Hepatocyte (in vitro differentiated cells): ENCODE measurements around the gene IKZF3. TPM values are rescaled to one million over a fixed set of nuclear protein-coding genes. Genes with fewer than 3 reads are reported as not detected.

Source experiments
- DNase-seq: peaks from one replicate; pipeline ENCODE4 v3.0.0-alpha.2; 2016; ENCODE audit warnings: low spot score
- H2AFZ ChIP-seq: fragments of 200-600 bp; sonication (generic); 2 replicates; pipeline ENCODE4 v1.6.0; 2016; ENCODE audit warnings: antibody characterized with exemption, mild to moderate bottlenecking
- H3K27ac ChIP-seq: fragments of 200-600 bp; sonication (generic); 2 replicates; pipeline ENCODE4 v1.5.1; 2016; ENCODE audit warnings: mild to moderate bottlenecking
- H3K27me3 ChIP-seq: fragments of 200-600 bp; sonication (generic); 2 replicates; pipeline ENCODE4 v1.6.1; 2016
- H3K36me3 ChIP-seq: fragments of 200-600 bp; sonication (generic); replicated peaks from 2 replicates; pipeline ENCODE4 v1.5.1; 2016; ENCODE audit warnings: low read depth; ENCODE audit not compliant: insufficient read depth
- H3K4me1 ChIP-seq: fragments of 200-600 bp; sonication (generic); 2 replicates; pipeline ENCODE4 v1.5.1; 2016; ENCODE audit warnings: mild to moderate bottlenecking, moderate library complexity; ENCODE audit not compliant: insufficient read depth
- H3K4me2 ChIP-seq: fragments of 200-600 bp; sonication (generic); 2 replicates; pipeline ENCODE4 v1.6.0; 2016
- H3K4me3 ChIP-seq: fragments of 200-600 bp; sonication (generic); 2 replicates; pipeline ENCODE4 v1.5.1; 2016; ENCODE audit warnings: mild to moderate bottlenecking
- H3K79me2 ChIP-seq: fragments of 200-600 bp; sonication (generic); 2 replicates; pipeline ENCODE4 v1.6.0; 2017; ENCODE audit warnings: mild to moderate bottlenecking
- H3K9me2 ChIP-seq: fragments of 200-600 bp; sonication (generic); replicated peaks from 2 replicates; pipeline ENCODE4 v1.6.0; 2017; ENCODE audit warnings: mild to moderate bottlenecking; ENCODE audit not compliant: insufficient read depth
- H3K9me3 ChIP-seq: fragments of 200-600 bp; sonication (generic); 2 replicates; pipeline ENCODE4 v1.5.1; 2016; ENCODE audit warnings: low read depth, mild to moderate bottlenecking
- H4K20me1 ChIP-seq: fragments of 200-600 bp; sonication (generic); 2 replicates; pipeline ENCODE4 v1.6.0; 2016; ENCODE audit warnings: mild to moderate bottlenecking; ENCODE audit not compliant: insufficient read depth, poor library complexity, severe bottlenecking
- EZH2 ChIP-seq: fragments of 200-600 bp; sonication (generic); IDR thresholded peaks from 2 replicates; pipeline ENCODE4 v1.6.1; 2016; ENCODE audit warnings: antibody characterized with exemption, mild to moderate bottlenecking, borderline replicate concordance
- EZH2phosphoT487 ChIP-seq: fragments of 200-600 bp; sonication (generic); IDR thresholded peaks from one replicate; pipeline ENCODE4 v1.6.1; 2018; ENCODE audit warnings: antibody characterized with exemption, mild to moderate bottlenecking, low read depth, moderate library complexity; ENCODE audit not compliant: unreplicated experiment, severe bottlenecking
- WGBS: methylation state at CpG from one replicate; pipeline ENCODE4 v1.1.6; 2016; ENCODE audit warnings: low lambda C conversion rate; ENCODE audit errors: missing lambda C conversion rate; 5-methylcytosine and 5-hydroxymethylcytosine counted together
- polyA plus RNA-seq: library from polyadenylated mRNA; unstranded; fragments of >200 nt; fragmentation: Nextera tagmentation; extraction: Ambion mirVana; gene quantifications from 2 replicates; pipeline ENCODE4 v1.2.1, GENCODE V29; 2016
- total RNA-seq: library from RNA; depleted of rRNA; stranded (reverse); fragments of >200 nt; gene quantifications from 2 replicates; pipeline ENCODE4 v1.2.3, GENCODE V29; 2014
- TF ChIP-seq, protein P1 (sequence below): fragments of 200-600 bp; sonication (generic); IDR thresholded peaks from 2 replicates; pipeline ENCODE4 v1.5.1; 2016; ENCODE audit warnings: antibody characterized with exemption, mild to moderate bottlenecking; ENCODE audit not compliant: poor library complexity

The IKZF3 gene
- total and polyA plus RNA-seq, 2 experiments from 2014 or later, result under 0.01 TPM; not detected in 1

DNA sequence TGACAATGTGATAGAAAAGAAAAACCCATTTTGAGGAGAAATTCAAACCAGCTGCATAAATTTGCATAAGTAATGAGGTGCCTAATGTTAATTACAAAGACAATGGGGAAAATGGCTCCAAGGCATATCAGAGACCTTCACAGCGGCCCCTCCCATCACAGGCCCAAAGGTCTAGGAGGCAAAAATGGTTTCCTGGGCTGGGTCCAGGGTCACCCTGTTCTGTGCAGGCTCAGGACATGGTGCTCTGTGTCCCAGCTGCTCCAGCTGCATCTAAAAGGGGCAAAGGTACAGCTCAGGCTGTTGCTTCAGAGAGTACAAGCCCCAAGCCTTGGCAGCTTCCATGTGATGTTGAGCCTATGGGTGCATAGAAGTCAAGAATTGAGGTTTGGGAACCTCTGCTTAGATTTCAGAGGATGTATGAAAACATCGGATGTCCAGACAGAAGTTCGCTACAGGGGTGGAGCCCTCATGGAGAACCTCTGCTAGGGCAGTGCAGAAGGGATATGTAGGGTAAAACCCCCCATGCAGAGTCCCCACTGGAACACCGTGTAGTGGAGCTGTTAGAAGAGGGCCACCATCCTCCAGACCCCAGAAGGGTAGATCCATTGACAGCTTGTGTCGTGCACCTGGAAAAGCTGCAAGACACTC lies 40.6 kb downstream of the IKZF3 start:
- H3K79me2 ChIP-seq, result no peaks in the 10 kb centered on the region
- no peaks in the 10 kb centered on the region for H3K4me1 ChIP-seq
- no peak overlapping the region for H3K27ac ChIP-seq
- no peak for TF ChIP-seq EZH2
- H2AFZ ChIP-seq, result no peak overlapping the region
- WGBS, result 97% methylated on average over 5 of the region's 5 CpGs
- no peaks in the 10 kb centered on the region for H3K36me3 ChIP-seq
- H3K4me3 ChIP-seq, result no peak overlapping the region
- no peak for DNase-seq
- no peaks in the 10 kb centered on the region for H3K9me3 ChIP-seq
- H3K9me2 ChIP-seq, result no peaks in the 10 kb centered on the region
- no peak overlapping the region for H3K4me2 ChIP-seq
- H4K20me1 ChIP-seq, result no peaks in the 10 kb centered on the region
- no peaks in the 10 kb centered on the region for H3K27me3 ChIP-seq

DNA sequence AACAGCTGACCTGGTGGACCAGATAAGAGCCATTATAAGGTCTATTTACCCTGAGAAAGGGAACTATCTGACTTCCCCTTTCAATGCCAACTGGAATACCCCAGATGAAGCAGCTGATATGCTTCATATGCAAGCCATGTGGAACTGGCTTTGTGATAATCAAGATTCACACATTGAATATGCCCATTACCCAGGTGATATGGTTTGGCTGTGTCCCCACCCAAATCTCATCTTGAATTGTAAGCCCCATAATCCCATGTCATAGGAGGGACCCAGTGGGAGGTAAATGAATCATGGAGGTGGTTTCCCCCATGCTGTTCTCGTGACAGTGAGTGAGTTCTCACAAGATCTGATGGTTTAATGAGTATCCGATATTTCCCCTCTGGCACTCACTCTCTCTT lies 42.1 kb downstream of the IKZF3 start:
- no peak overlapping the region for H3K4me2 ChIP-seq
- H3K9me2 ChIP-seq, result no peaks in the 10 kb centered on the region
- no peaks in the 10 kb centered on the region for H3K4me1 ChIP-seq
- no peaks in the 10 kb centered on the region for H3K36me3 ChIP-seq
- no peak overlapping the region for H3K27ac ChIP-seq
- WGBS, result 81% methylated on average over 2 of the region's 2 CpGs
- no peaks in the 10 kb centered on the region for H3K79me2 ChIP-seq
- no peak for DNase-seq
- H2AFZ ChIP-seq, result no peak overlapping the region
- H4K20me1 ChIP-seq, result no peaks in the 10 kb centered on the region
- TF ChIP-seq, protein P1, sequence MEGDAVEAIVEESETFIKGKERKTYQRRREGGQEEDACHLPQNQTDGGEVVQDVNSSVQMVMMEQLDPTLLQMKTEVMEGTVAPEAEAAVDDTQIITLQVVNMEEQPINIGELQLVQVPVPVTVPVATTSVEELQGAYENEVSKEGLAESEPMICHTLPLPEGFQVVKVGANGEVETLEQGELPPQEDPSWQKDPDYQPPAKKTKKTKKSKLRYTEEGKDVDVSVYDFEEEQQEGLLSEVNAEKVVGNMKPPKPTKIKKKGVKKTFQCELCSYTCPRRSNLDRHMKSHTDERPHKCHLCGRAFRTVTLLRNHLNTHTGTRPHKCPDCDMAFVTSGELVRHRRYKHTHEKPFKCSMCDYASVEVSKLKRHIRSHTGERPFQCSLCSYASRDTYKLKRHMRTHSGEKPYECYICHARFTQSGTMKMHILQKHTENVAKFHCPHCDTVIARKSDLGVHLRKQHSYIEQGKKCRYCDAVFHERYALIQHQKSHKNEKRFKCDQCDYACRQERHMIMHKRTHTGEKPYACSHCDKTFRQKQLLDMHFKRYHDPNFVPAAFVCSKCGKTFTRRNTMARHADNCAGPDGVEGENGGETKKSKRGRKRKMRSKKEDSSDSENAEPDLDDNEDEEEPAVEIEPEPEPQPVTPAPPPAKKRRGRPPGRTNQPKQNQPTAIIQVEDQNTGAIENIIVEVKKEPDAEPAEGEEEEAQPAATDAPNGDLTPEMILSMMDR, result no peak
- no peak for TF ChIP-seq EZH2phosphoT487
- no peak for TF ChIP-seq EZH2
- no peaks in the 10 kb centered on the region for H3K9me3 ChIP-seq
- H3K27me3 ChIP-seq, result no peaks in the 10 kb centered on the region
- H3K4me3 ChIP-seq, result no peak overlapping the region

DNA sequence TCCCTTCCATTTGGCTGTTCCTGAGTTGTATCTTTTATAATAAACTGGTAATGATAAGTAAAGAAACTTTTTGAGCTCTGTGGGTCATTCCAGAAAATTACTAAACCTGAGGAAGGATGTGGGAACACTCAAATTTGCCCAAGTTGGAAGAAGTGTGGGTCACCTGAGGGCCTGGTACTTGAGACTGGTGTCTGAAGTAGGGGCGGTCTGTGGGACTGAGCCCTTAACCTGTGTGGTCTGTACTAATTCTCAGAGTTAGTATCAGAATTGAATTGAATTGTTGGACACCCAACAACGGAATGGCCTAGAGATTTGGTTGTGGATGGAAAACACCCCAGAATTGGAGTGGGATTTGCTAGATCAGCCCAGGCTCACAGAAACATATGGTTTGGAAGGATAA lies 43.1 kb downstream of the IKZF3 start:
- no peak for DNase-seq
- Histone ChIP-seq H3K4me2 (no peak overlapping the region), H3K4me3 (no peak overlapping the region), H2AFZ (no peak overlapping the region), H3K4me1 (no peaks in the 10 kb centered on the region), H3K9me3 (no peaks in the 10 kb centered on the region), H3K27ac (no peak overlapping the region), H3K9me2 (no peaks in the 10 kb centered on the region), H3K36me3 (no peaks in the 10 kb centered on the region), H3K79me2 (no peaks in the 10 kb centered on the region), H3K27me3 (no peaks in the 10 kb centered on the region), H4K20me1 (no peaks in the 10 kb centered on the region)
- no peak for TF ChIP-seq EZH2
- TF ChIP-seq, protein P1, result no peak
- TF ChIP-seq EZH2phosphoT487, result no peak
- 93% methylated on average over 2 of the region's 2 CpGs for WGBS

DNA sequence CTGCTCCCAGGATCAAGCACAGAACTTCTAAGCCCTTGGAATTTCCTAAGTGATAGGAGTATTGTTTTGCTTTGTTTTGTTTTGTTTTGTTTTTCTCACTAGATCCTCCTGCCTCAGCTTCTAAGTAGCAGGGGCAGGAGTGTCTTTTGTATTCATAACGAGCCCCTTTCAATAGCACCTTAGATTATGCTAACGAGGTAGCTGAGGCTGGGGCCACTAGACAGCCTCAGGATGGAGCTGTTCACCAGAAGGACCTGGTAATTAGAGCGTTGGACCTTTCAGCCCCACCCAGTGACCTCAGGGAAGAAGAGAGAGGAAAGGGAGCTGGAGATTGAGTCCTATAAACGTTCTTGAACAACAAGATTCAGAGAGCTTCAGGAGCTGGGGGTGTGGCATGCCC lies 43.6 kb downstream of the IKZF3 start:
- Histone ChIP-seq H3K27ac (no peak overlapping the region), H3K79me2 (no peaks in the 10 kb centered on the region), H2AFZ (no peak overlapping the region), H3K9me2 (no peaks in the 10 kb centered on the region), H3K27me3 (no peaks in the 10 kb centered on the region), H3K4me3 (no peak overlapping the region), H4K20me1 (no peaks in the 10 kb centered on the region), H3K9me3 (no peaks in the 10 kb centered on the region), H3K36me3 (no peaks in the 10 kb centered on the region), H3K4me2 (no peak overlapping the region), H3K4me1 (no peaks in the 10 kb centered on the region)
- no peak for DNase-seq
- WGBS, result 42% methylated on average over 4 of the region's 4 CpGs
- TF ChIP-seq EZH2phosphoT487, result no peak
- no peak for TF ChIP-seq EZH2
- TF ChIP-seq, protein P1, result no peak
